ENCODE measurements around the gene HTRA2. TPM values are rescaled to one million over a fixed set of nuclear protein-coding genes. Genes with fewer than 3 reads are reported as not detected.

HTRA2 gene
- total and polyA plus RNA-seq, 9 of the 15 experiments (the other 6 are each of a cell fraction or from before 2014, with no cell fraction given): 54.2 to 71.2 (median 65.8) TPM

DNA sequence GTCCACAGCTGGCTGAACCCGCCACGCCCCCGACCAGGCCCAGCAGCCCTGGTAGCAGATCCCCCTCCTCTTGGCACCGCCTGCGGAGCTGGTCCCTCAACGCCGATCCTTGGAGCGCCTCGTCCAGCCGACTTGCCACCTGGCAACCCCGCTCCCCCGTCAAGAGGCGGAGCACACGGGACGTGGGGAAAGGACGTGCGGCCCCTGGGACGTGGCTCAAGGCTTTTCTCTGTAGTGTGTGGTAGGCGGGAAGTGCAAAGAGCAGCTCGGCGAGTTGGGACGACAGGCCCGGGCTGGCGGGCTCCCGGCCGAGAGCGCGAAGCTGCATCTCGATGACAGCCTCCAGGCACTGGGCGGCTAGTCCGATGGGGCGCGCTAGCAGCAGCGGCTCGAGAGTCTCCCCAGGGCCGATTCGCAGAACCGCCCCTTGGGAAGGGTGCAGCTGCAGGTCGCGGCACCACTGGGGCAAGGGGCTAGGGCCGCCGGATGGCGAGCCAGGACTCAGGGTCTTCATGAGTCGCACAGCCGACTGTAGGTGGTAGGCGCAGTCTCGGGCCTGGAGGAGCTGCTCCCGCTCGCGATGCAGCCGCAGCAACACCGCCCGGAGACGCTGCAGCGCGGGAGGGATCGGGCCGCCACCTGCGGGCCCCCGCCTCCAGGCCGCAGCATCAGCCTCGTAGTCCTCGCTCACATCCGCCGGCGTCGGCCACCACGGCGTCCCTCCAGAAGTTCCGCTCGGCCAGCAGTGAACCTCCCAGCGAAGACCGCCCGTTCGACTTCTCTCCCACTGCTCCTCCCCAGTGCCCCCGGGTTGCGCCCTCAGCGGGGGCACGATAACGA lies 47.6 kb upstream of the HTRA2 start (continued):
- TF ChIP-seq, protein P1, sequence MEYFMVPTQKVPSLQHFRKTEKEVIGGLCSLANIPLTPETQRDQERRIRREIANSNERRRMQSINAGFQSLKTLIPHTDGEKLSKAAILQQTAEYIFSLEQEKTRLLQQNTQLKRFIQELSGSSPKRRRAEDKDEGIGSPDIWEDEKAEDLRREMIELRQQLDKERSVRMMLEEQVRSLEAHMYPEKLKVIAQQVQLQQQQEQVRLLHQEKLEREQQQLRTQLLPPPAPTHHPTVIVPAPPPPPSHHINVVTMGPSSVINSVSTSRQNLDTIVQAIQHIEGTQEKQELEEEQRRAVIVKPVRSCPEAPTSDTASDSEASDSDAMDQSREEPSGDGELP (CRISPR knock-in tag; IDR thresholded peaks at IDR 0.05; ENCODE audit: borderline replicate concordance): peak; percentile 54; the same call in 1 of the 2 replicates
- TF ChIP-seq, protein P2, sequence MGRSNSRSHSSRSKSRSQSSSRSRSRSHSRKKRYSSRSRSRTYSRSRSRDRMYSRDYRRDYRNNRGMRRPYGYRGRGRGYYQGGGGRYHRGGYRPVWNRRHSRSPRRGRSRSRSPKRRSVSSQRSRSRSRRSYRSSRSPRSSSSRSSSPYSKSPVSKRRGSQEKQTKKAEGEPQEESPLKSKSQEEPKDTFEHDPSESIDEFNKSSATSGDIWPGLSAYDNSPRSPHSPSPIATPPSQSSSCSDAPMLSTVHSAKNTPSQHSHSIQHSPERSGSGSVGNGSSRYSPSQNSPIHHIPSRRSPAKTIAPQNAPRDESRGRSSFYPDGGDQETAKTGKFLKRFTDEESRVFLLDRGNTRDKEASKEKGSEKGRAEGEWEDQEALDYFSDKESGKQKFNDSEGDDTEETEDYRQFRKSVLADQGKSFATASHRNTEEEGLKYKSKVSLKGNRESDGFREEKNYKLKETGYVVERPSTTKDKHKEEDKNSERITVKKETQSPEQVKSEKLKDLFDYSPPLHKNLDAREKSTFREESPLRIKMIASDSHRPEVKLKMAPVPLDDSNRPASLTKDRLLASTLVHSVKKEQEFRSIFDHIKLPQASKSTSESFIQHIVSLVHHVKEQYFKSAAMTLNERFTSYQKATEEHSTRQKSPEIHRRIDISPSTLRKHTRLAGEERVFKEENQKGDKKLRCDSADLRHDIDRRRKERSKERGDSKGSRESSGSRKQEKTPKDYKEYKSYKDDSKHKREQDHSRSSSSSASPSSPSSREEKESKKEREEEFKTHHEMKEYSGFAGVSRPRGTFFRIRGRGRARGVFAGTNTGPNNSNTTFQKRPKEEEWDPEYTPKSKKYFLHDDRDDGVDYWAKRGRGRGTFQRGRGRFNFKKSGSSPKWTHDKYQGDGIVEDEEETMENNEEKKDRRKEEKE (IDR thresholded peaks at IDR 0.05; ENCODE audit: borderline replicate concordance in 1 of 2, control insufficient read depth in 1 of 2, low read depth in 2 of 2, low read length in 1 of 2): 0 out of 4 replicates have a peak, but pooled peaks of 1 of the 2 experiments have one; percentile 17
- peak; percentile 13 for TF ChIP-seq ZNF146 (CRISPR knock-in tag; IDR thresholded peaks at IDR 0.05; ENCODE audit: unreplicated experiment)
- TF ChIP-seq FOXA3 (CRISPR knock-in tag; conservative IDR thresholded peaks at IDR 0.05 in 1 of 2, IDR thresholded peaks at IDR 0.05 in 1 of 2): peak in 1 of 2 experiments; percentile 5; a peak in 1 of 4 replicates
- peak; percentile 48 for TF ChIP-seq HMGN3 (IDR thresholded peaks at IDR 0.05; ENCODE audit: borderline replicate concordance, extremely low read depth, insufficient read length, low read depth, low read length)
- peak; percentile 35; the same call in 1 of the 2 replicates for TF ChIP-seq ETV1 (tag; conservative IDR thresholded peaks at IDR 0.05; ENCODE audit: low read depth)
- TF ChIP-seq E2F3 (CRISPR knock-in tag; IDR thresholded peaks at IDR 0.05): 0 out of 2 replicates have a peak, but pooled peaks have one; percentile 27
- TF ChIP-seq, protein P3, sequence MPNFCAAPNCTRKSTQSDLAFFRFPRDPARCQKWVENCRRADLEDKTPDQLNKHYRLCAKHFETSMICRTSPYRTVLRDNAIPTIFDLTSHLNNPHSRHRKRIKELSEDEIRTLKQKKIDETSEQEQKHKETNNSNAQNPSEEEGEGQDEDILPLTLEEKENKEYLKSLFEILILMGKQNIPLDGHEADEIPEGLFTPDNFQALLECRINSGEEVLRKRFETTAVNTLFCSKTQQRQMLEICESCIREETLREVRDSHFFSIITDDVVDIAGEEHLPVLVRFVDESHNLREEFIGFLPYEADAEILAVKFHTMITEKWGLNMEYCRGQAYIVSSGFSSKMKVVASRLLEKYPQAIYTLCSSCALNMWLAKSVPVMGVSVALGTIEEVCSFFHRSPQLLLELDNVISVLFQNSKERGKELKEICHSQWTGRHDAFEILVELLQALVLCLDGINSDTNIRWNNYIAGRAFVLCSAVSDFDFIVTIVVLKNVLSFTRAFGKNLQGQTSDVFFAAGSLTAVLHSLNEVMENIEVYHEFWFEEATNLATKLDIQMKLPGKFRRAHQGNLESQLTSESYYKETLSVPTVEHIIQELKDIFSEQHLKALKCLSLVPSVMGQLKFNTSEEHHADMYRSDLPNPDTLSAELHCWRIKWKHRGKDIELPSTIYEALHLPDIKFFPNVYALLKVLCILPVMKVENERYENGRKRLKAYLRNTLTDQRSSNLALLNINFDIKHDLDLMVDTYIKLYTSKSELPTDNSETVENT (CRISPR knock-in tag; IDR thresholded peaks at IDR 0.05): peak; percentile 33; the same call in 1 of the 2 replicates
- TF ChIP-seq, protein P4, sequence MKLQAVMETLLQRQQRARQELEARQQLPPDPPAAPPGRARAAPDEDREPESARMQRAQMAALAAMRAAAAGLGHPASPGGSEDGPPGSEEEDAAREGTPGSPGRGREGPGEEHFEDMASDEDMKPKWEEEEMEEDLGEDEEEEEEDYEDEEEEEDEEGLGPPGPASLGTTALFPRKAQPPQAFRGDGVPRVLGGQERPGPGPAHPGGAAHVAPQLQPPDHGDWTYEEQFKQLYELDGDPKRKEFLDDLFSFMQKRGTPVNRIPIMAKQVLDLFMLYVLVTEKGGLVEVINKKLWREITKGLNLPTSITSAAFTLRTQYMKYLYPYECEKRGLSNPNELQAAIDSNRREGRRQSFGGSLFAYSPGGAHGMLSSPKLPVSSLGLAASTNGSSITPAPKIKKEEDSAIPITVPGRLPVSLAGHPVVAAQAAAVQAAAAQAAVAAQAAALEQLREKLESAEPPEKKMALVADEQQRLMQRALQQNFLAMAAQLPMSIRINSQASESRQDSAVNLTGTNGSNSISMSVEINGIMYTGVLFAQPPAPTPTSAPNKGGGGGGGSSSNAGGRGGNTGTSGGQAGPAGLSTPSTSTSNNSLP (IDR thresholded peaks at IDR 0.05; ENCODE audit: borderline replicate concordance, low read depth, low read length): no peak
- peak; percentile 51 for TF ChIP-seq RB1 (IDR thresholded peaks at IDR 0.05; ENCODE audit: low read depth)
- 0 out of 4 replicates have a peak, but pooled peaks of 1 of the 2 experiments have one; percentile 50 for TF ChIP-seq MAZ (CRISPR knock-in tag; conservative IDR thresholded peaks at IDR 0.05 in 1 of 2, IDR thresholded peaks at IDR 0.05 in 1 of 2)
- 0 out of 2 replicates have a peak, but pooled peaks have one; percentile 13 for TF ChIP-seq SMAD4 (CRISPR knock-in tag; conservative IDR thresholded peaks at IDR 0.05)
- TF ChIP-seq HLTF (IDR thresholded peaks at IDR 0.05): peak; percentile 7; the same call in 1 of the 2 replicates
- no peak for TF ChIP-seq ATF1 (CRISPR knock-in tag; IDR thresholded peaks at IDR 0.05)
- no peak for TF ChIP-seq ATF1 (tag; IDR thresholded peaks at IDR 0.05)

Measured in K562 (cell line).